A549 (cell line): Measurements from ENCODE around the gene PLD1. TPM values are rescaled to one million over a fixed set of nuclear protein-coding genes. Genes with fewer than 3 reads are reported as not detected.

Experiments
- ATAC-seq, 2 experiments: fragments of 200-7000 bp in 1 of 2; fragments of >200 bp in 1 of 2; cut with Nextera tagmentation in 1 of 2; cut with Tn5 transposase in 1 of 2; 3 replicates each; pipeline versions ENCODE4 v1.8.0 to v1.9.1; 2018 to 2020; ENCODE audit warnings: mild to moderate bottlenecking in 1 of 2, moderate library complexity in 1 of 2
- CTCF ChIA-PET: fragments of 300-600 bp; sonication (Branson Sonifier 250); formaldehyde crosslinking; extraction: SDS; loops from one replicate; lab custom pipeline; 2021; ENCODE audit warnings: antibody characterized with exemption, inconsistent platforms; lab: Yijun Ruan, JAX
- POLR2A ChIA-PET: fragments of 350-600 bp; formaldehyde crosslinking; extraction: SDS; loops from one replicate; lab custom pipeline; 2021; ENCODE audit warnings: antibody characterized with exemption, inconsistent platforms; lab: Yijun Ruan, JAX
- DNase-seq, 2 experiments: peaks; one replicate each; pipeline versions ENCODE4 v3.0.0 to v3.0.0-alpha.2; 2011 to 2016; ENCODE audit warnings: low read depth in 1 of 2, low spot score in 1 of 2
- FAIRE-seq: peaks from 2 replicates; lab custom pipeline; 2011; peaks lifted over from hg19 to GRCh38; lab: Jason Lieb, UNC
- H3K27ac ChIP-seq, 2 experiments: fragments of >200 bp; sonication (Bioruptor Twin); formaldehyde crosslinking; 3 replicates each; pipeline ENCODE4 v1.5.1; 2016 to 2017
- H3K4me1 ChIP-seq: fragments of >200 bp; sonication (Bioruptor Twin); formaldehyde crosslinking; 3 replicates; pipeline ENCODE4 v1.6.1; 2016
- H3K4me2 ChIP-seq: fragments of >200 bp; sonication (Bioruptor Twin); formaldehyde crosslinking; 3 replicates; pipeline ENCODE4 v1.6.1; 2016
- H3K4me3 ChIP-seq: fragments of >200 bp; sonication (Bioruptor Twin); formaldehyde crosslinking; 3 replicates; pipeline ENCODE4 v1.5.1; 2016
- H3K9me3 ChIP-seq: fragments of >200 bp; sonication (Bioruptor Twin); formaldehyde crosslinking; 3 replicates; pipeline ENCODE4 v1.6.1; 2016
- CEBPB ChIP-seq, 2 experiments: fragments of >200 bp in 1 of 2; sonication (Bioruptor Twin) in 1 of 2; formaldehyde crosslinking in 1 of 2; IDR thresholded peaks; 2 replicates each; pipeline ENCODE4 v1.6.1; 2012 to 2016
- CHD2 ChIP-seq: fragments of 150-350 bp; IDR thresholded peaks from 2 replicates; pipeline ENCODE4 v1.6.1; 2014; ENCODE audit warnings: low read length; ENCODE audit not compliant: partially characterized antibody
- CHD4 ChIP-seq: fragments of 200-600 bp; sonication (generic); IDR thresholded peaks from 2 replicates; pipeline ENCODE4 v1.6.1; 2016; ENCODE audit warnings: antibody characterized with exemption, mild to moderate bottlenecking, borderline replicate concordance
- CTCF ChIP-seq: fragments of >200 bp; sonication (Bioruptor Twin); formaldehyde crosslinking; IDR thresholded peaks from 3 replicates; pipeline ENCODE4 v1.5.1; 2016
- E2F6 ChIP-seq: IDR thresholded peaks from 2 replicates; pipeline ENCODE4 v1.6.1; 2012; ENCODE audit warnings: low read depth, borderline replicate concordance
- EHF ChIP-seq: fragments of 250-450 bp; sonication (Bioruptor Pico); IDR thresholded peaks from 2 replicates; pipeline ENCODE4 v1.5.0; 2020; ENCODE audit warnings: mild to moderate bottlenecking
- EHMT2 ChIP-seq: fragments of 200-600 bp; sonication (generic); IDR thresholded peaks from 2 replicates; pipeline ENCODE4 v1.6.1; 2016; ENCODE audit warnings: antibody characterized with exemption, low read depth, mild to moderate bottlenecking, moderate library complexity
- HES2 ChIP-seq: fragments of >200 bp; sonication (Bioruptor Twin); formaldehyde crosslinking; IDR thresholded peaks from 2 replicates; pipeline ENCODE4 v1.6.1; 2016
- HOXA7 ChIP-seq: fragments of 250-450 bp; sonication (Bioruptor Pico); IDR thresholded peaks from 2 replicates; pipeline ENCODE4 v1.5.0; 2020; ENCODE audit warnings: mild to moderate bottlenecking, moderate library complexity
- HOXB13 ChIP-seq: fragments of 250-450 bp; sonication (Bioruptor Pico); IDR thresholded peaks from 2 replicates; pipeline ENCODE4 v1.5.0; 2020; ENCODE audit warnings: low read depth, mild to moderate bottlenecking, moderate library complexity
- KDM5A ChIP-seq: fragments of 200-600 bp; sonication (generic); IDR thresholded peaks from 2 replicates; pipeline ENCODE4 v1.6.1; 2016; ENCODE audit warnings: antibody characterized with exemption, mild to moderate bottlenecking
- MAFK ChIP-seq: fragments of 450-650 bp; IDR thresholded peaks from 2 replicates; pipeline ENCODE4 v1.6.1; 2014; ENCODE audit not compliant: partially characterized antibody
- NFE2L2 ChIP-seq: fragments of 150-350 bp; conservative IDR thresholded peaks from 2 replicates; pipeline ENCODE4 v1.6.1; 2014; ENCODE audit warnings: low read length
- NPAS2 ChIP-seq: fragments of 250-450 bp; sonication (Bioruptor Pico); IDR thresholded peaks from 2 replicates; pipeline ENCODE4 v1.8.0; 2022; ENCODE audit warnings: mild to moderate bottlenecking, moderate library complexity, borderline replicate concordance
- REST ChIP-seq: fragments of 200-600 bp; sonication (generic); IDR thresholded peaks from 2 replicates; pipeline ENCODE4 v1.6.1; 2016; ENCODE audit warnings: antibody characterized with exemption, mild to moderate bottlenecking, moderate library complexity
- RNF2 ChIP-seq: fragments of 200-600 bp; sonication (generic); IDR thresholded peaks from 2 replicates; pipeline ENCODE4 v1.6.1; 2016; ENCODE audit warnings: low read depth, mild to moderate bottlenecking, antibody characterized with exemption, moderate library complexity, borderline replicate concordance
- SREBF2 ChIP-seq: fragments of 450-650 bp; IDR thresholded peaks from 2 replicates; pipeline ENCODE4 v1.6.1; 2014; ENCODE audit warnings: mild to moderate bottlenecking, moderate library complexity
- USF2 ChIP-seq: fragments of 450-650 bp; IDR thresholded peaks from 2 replicates; pipeline ENCODE4 v1.6.1; 2014; ENCODE audit warnings: antibody characterized with exemption
- WGBS: methylation state at CpG from one replicate; pipeline ENCODE4 v1.1.6; 2017; ENCODE audit errors: missing lambda C conversion rate; 5-methylcytosine and 5-hydroxymethylcytosine counted together
- polyA plus RNA-seq, 4 experiments: library from polyadenylated mRNA; depleted of rRNA in 3 of 4; stranded (reverse); fragments of >200 nt; fragmentation: RNase III in 1 of 4; extraction: RNeasy Plus Mini Kit Qiagen cat#74134 plus additional on column Dnase treatment in 1 of 4; gene quantifications; 2 replicates in 3 of 4; 3 replicates in 1 of 4; pipeline ENCODE4 v1.2.3, GENCODE V29; 2011 to 2017

Gene PLD1
- polyA plus RNA-seq, 2 of the 4 experiments (the other 2 are of a cell fraction) = 6.6 to 27.2 TPM

GRCh38 chr3:171736556-171736955, 73.7 kb downstream of the PLD1 start:
- ATAC-seq (no peak), DNase-seq (no peak)
- POLR2A ChIA-PET = no interaction called here
- H3K4me3 ChIP-seq = no peak overlapping the region
- TF ChIP-seq HOXA7 (CRISPR knock-in tag) (no peak), RNF2 (no peak), EHF (CRISPR knock-in tag) (no peak), CHD4 (no peak), CHD2 (no peak)
- TF ChIP-seq, all 56 proteins: peak for 0
- CTCF ChIA-PET = no interaction called here
- Histone ChIP-seq H3K27ac (no peak overlapping the region), H3K4me2 (no peak overlapping the region), H3K9me3 (no peaks in the 10 kb centered on the region), H3K4me1 (no peaks in the 10 kb centered on the region)
- FAIRE-seq = no peak
- WGBS = 91% methylated on average over 2 of the region's 2 CpGs

GRCh38 chr3:171733561-171733960, 76.7 kb downstream of the PLD1 start:
- TF ChIP-seq KDM5A (no peak), REST (no peak), NPAS2 (CRISPR knock-in tag) (no peak), MAFK (no peak), HES2 (no peak), CTCF (no peak), CEBPB (IDR thresholded peaks at IDR 0.05) (no peak), NFE2L2 (no peak), SREBF2 (no peak), USF2 (no peak), E2F6 (no peak), HOXB13 (CRISPR knock-in tag) (no peak)
- no peak for FAIRE-seq
- ChIA-PET CTCF (no interaction called here), POLR2A (no interaction called here)
- no peaks in the 10 kb centered on the region for H3K4me1 ChIP-seq
- H3K4me2 ChIP-seq = no peak overlapping the region
- H3K27ac ChIP-seq = no peak overlapping the region
- no peaks in the 10 kb centered on the region for H3K9me3 ChIP-seq
- no peak for DNase-seq
- no peak for ATAC-seq
- no peak overlapping the region for H3K4me3 ChIP-seq

GRCh38 chr3:171732756-171733155, 77.5 kb downstream of the PLD1 start:
- POLR2A ChIA-PET = no interaction called here
- Histone ChIP-seq H3K4me1 (no peaks in the 10 kb centered on the region), H3K9me3 (no peaks in the 10 kb centered on the region)
- TF ChIP-seq EHMT2 = no peak
- no peak for TF ChIP-seq CHD4
- TF ChIP-seq, all 56 proteins: peak for 0
- CTCF ChIA-PET = no interaction called here
- H3K27ac ChIP-seq = no peak overlapping the region
- DNase-seq = no peak
- FAIRE-seq = no peak
- 98% methylated on average over 3 of the region's 3 CpGs for WGBS
- no peak overlapping the region for H3K4me3 ChIP-seq
- ATAC-seq = no peak
- H3K4me2 ChIP-seq = no peak overlapping the region
